CD4-positive, alpha-beta memory T cell (primary cell): Measurements from ENCODE around the gene SHQ1. TPM values are rescaled to one million over a fixed set of nuclear protein-coding genes. Genes with fewer than 3 reads are reported as not detected.

Source experiments
- CTCF ChIA-PET: fragments of 350-600 bp; sonication (Branson Sonifier 250); formaldehyde crosslinking; loops from one replicate; lab custom pipeline; 2021; ENCODE audit warnings: inconsistent platforms; ENCODE audit not compliant: partially characterized antibody; lab: Charles Lee
- POLR2A ChIA-PET: fragments of 350-600 bp; sonication (Branson Sonifier 250); formaldehyde crosslinking; loops from one replicate; lab custom pipeline; 2021; ENCODE audit not compliant: partially characterized antibody; lab: Charles Lee
- DNase-seq, 5 donors: peaks; one replicate each; pipeline versions ENCODE4 v3.0.0 to v3.0.0-alpha.2; 2020 to 2022; ENCODE audit warnings: mixed read lengths in 1 of 5
- H3K27ac ChIP-seq: one replicate; pipeline ENCODE4 v1.7.0; 2013; ENCODE audit warnings: low read depth, low read length
- H3K27me3 ChIP-seq: 2 replicates; pipeline ENCODE4 v1.7.0; 2013; ENCODE audit warnings: mild to moderate bottlenecking, low read length, moderate library complexity; ENCODE audit not compliant: insufficient read depth
- H3K36me3 ChIP-seq: 2 replicates; pipeline ENCODE4 v1.7.0; 2013; ENCODE audit warnings: mild to moderate bottlenecking, low read length, moderate library complexity; ENCODE audit not compliant: insufficient read depth
- H3K4me1 ChIP-seq: 2 replicates; pipeline ENCODE4 v1.7.0; 2013; ENCODE audit warnings: mild to moderate bottlenecking, low read length, moderate library complexity; ENCODE audit not compliant: insufficient read depth
- H3K4me3 ChIP-seq, 2 donors: one replicate each; pipeline ENCODE4 v1.7.0; 2013; ENCODE audit warnings: low read length in 2 of 2, mild to moderate bottlenecking in 1 of 2
- H3K9me3 ChIP-seq, 2 donors: one replicate each; pipeline ENCODE4 v1.7.0; 2013; ENCODE audit warnings: low read length in 2 of 2, control low read depth in 1 of 2; ENCODE audit not compliant: control insufficient read depth in 1 of 2
- H3K27ac Mint-ChIP-seq, 7 donors: one replicate each; pipeline ENCODE4 v1.8.0; 2020 to 2021; ENCODE audit warnings: mixed read lengths in 7 of 7, mild to moderate bottlenecking in 6 of 7, inconsistent platforms in 3 of 7, moderate library complexity in 3 of 7
- H3K27me3 Mint-ChIP-seq, 2 donors: one replicate each; pipeline ENCODE4 v1.8.0; 2020 to 2021; ENCODE audit warnings: mixed read lengths in 2 of 2
- H3K36me3 Mint-ChIP-seq, 2 donors: one replicate each; pipeline ENCODE4 v1.8.0; 2020 to 2021; ENCODE audit warnings: mixed read lengths in 2 of 2, inconsistent platforms in 1 of 2, mild to moderate bottlenecking in 1 of 2
- H3K4me1 Mint-ChIP-seq, 4 donors: one replicate each; pipeline ENCODE4 v1.8.0; 2020 to 2021; ENCODE audit warnings: mixed read lengths in 4 of 4, mild to moderate bottlenecking in 1 of 4
- H3K4me3 Mint-ChIP-seq, 8 donors: one replicate each; pipeline ENCODE4 v1.8.0; 2020 to 2021; ENCODE audit warnings: mixed read lengths in 8 of 8, mild to moderate bottlenecking in 7 of 8, moderate library complexity in 6 of 8, inconsistent platforms in 3 of 8
- H3K9me3 Mint-ChIP-seq, 8 donors: one replicate each; pipeline ENCODE4 v1.8.0; 2020 to 2021; ENCODE audit warnings: mixed read lengths in 8 of 8, mild to moderate bottlenecking in 5 of 8, inconsistent platforms in 3 of 8, moderate library complexity in 1 of 8
- intact Hi-C: fragments of 100-400 bp; cut with micrococcal nuclease; formaldehyde crosslinking; loops from one replicate; pipeline ENCODE4 v1.15.1; 2023
- polyA plus RNA-seq, 2 donors: library from polyadenylated mRNA; unstranded; fragments of 300-500 nt; fragmentation: Illumina TruSeq; gene quantifications; one replicate each; pipeline ENCODE4 v1.2.3, GENCODE V29; 2021
- total RNA-seq, 2 experiments: library from RNA; stranded (reverse); gene quantifications; one replicate each; pipeline ENCODE4 v1.2.3, GENCODE V29; 2021

Gene SHQ1
- total and polyA plus RNA-seq, 4 experiments from 2014 or later, result 6.6 to 31.2 (median 26.1) TPM

DNA sequence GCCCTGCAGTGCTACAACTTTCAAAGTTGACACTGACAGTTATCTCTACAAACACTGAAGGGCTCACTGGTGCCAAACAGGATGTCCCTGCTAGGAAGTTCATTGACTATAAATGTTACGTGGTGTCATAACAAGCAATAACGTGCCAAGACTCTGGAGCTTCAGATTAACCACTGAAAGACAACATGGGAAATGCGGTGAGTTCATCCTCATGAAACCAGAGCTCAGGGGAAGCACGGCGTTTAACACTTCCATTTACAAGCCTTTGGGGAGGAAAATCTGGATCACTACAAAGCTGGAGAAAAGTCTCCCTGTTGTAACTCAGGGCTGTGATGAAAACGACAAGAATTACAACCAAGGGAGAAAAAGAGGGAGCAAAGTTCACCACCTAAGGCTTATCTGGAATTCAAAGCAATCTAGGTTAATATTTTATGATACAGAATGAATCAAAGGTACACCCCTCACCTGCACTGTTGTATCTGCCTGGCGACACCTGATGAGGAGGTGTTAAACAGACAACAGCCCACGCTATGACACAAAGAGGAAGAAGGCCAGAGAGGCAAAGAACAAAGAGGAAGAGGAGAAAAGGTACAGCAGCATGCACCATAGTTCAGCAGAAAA lies 27.0 kb downstream of the SHQ1 start:
- Histone ChIP-seq H3K36me3 (no peaks in the 10 kb centered on the region), H3K4me3 (no peak overlapping the region), H3K9me3 (no peaks in the 10 kb centered on the region), H3K27ac (no peak overlapping the region), H3K4me1 (peaks cover 14% of the 10 kb centered on the region), H3K27me3 (no peaks in the 10 kb centered on the region)
- Mint-ChIP-seq H3K36me3 (peaks cover 13 to 30% of the 10 kb centered on the region in 2 donors), H3K27ac (no peak overlapping the region), H3K4me3 (no peak overlapping the region), H3K4me1 (peaks cover 0 to 5% (median 2%) of the 10 kb centered on the region in 4 donors), H3K9me3 (no peaks in the 10 kb centered on the region), H3K27me3 (no peaks in the 10 kb centered on the region)
- ChIA-PET POLR2A (interaction anchor here (1.4 to 1.8 kb wide), 2 partner anchors 9 to 155 kb away, joined by 3 to 5 read pairs; no protein-coding TSS in a partner anchor), CTCF (interaction anchor here (0.7 to 10.1 kb wide), 23 partner anchors 9 to 1110 kb away, joined by 3 to 438 read pairs (median 4); partner anchors contain the start of gene SHQ1)
- DNase-seq, result no peak
- intact Hi-C loops, result loop anchor here (5.0 to 10.0 kb wide), 2 partner anchors 84 to 866 kb away; no protein-coding TSS in a partner anchor

DNA sequence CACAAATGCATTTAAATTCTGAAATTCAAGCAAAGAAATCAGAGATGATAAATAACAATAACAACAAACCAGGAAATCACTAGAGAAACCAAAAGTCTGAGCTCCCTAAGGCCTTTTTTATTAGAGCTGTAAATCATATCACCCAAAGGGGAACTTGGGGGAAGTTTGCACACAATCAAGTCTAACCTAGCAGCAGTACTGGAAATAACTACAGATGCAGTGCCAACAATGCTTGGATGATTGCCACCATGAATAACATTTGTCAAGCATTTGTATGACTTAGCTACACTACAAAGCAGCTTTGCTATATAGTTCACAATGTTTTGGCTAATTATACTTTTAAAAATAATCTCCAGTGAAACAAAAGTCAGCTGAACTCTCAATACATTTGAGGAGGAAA lies 27.8 kb downstream of the SHQ1 start:
- no peak for DNase-seq
- peak overlapping the region in 1 of 7 donors; percentile 62 for H3K27ac Mint-ChIP-seq
- Histone ChIP-seq H3K27ac (no peak overlapping the region), H3K36me3 (no peaks in the 10 kb centered on the region), H3K9me3 (no peaks in the 10 kb centered on the region), H3K27me3 (no peaks in the 10 kb centered on the region), H3K4me1 (peaks cover 14% of the 10 kb centered on the region), H3K4me3 (no peak overlapping the region)
- CTCF ChIA-PET, result interaction anchor here (1.1 to 10.1 kb wide), 8 partner anchors 9 to 1093 kb away, joined by 3 to 438 read pairs (median 14); no protein-coding TSS in a partner anchor
- POLR2A ChIA-PET, result interaction anchor here (1.4 kb wide), 1 partner anchor 8 kb away, joined by 3 read pairs; no protein-coding TSS in a partner anchor
- H3K36me3 Mint-ChIP-seq, result peaks cover 21 to 36% of the 10 kb centered on the region in 2 donors
- peaks cover 0 to 4% (median 0%) of the 10 kb centered on the region in 4 donors for H3K4me1 Mint-ChIP-seq
- H3K27me3 Mint-ChIP-seq, result no peaks in the 10 kb centered on the region
- H3K9me3 Mint-ChIP-seq, result no peaks in the 10 kb centered on the region
- H3K4me3 Mint-ChIP-seq, result no peak overlapping the region
- intact Hi-C loops, result loop anchor here (5.0 to 10.0 kb wide), 2 partner anchors 83 to 866 kb away; no protein-coding TSS in a partner anchor

DNA sequence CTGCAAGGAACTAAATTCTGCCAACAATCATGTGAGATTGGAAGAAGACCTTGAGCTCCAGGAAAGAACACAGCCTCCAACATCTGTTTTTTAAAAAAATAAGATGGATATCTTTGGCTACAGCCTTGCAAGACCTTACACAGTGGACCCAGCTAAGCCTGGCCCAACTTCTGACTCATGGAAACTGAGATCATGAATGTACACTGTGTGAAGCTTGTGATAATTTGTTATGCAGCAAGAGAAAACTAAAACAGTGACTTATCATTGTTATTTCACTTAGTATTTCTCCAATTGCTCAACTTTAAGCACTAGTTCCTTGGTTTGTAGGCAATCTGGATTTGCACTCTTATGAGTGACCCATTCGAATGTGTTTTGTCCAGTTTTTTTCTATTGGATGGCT lies 29.3 kb downstream of the SHQ1 start:
- ChIA-PET CTCF (interaction anchor here (1.1 to 10.1 kb wide), 8 partner anchors 8 to 1108 kb away, joined by 3 to 438 read pairs (median 4); no protein-coding TSS in a partner anchor), POLR2A (no interaction called here)
- Histone ChIP-seq H3K27me3 (no peaks in the 10 kb centered on the region), H3K4me1 (peaks cover 14% of the 10 kb centered on the region), H3K9me3 (no peaks in the 10 kb centered on the region), H3K4me3 (no peak overlapping the region), H3K27ac (no peak overlapping the region), H3K36me3 (no peaks in the 10 kb centered on the region)
- H3K4me3 Mint-ChIP-seq, result no peak overlapping the region
- peaks cover 0 to 4% (median 0%) of the 10 kb centered on the region in 4 donors for H3K4me1 Mint-ChIP-seq
- no peak for DNase-seq
- H3K9me3 Mint-ChIP-seq, result no peaks in the 10 kb centered on the region
- peaks cover 30 to 37% of the 10 kb centered on the region in 2 donors for H3K36me3 Mint-ChIP-seq
- H3K27ac Mint-ChIP-seq, result no peak overlapping the region
- intact Hi-C loops, result loop anchor here (1.0 kb wide), 1 partner anchor 153 kb away; no protein-coding TSS in a partner anchor
- H3K27me3 Mint-ChIP-seq, result no peaks in the 10 kb centered on the region

DNA sequence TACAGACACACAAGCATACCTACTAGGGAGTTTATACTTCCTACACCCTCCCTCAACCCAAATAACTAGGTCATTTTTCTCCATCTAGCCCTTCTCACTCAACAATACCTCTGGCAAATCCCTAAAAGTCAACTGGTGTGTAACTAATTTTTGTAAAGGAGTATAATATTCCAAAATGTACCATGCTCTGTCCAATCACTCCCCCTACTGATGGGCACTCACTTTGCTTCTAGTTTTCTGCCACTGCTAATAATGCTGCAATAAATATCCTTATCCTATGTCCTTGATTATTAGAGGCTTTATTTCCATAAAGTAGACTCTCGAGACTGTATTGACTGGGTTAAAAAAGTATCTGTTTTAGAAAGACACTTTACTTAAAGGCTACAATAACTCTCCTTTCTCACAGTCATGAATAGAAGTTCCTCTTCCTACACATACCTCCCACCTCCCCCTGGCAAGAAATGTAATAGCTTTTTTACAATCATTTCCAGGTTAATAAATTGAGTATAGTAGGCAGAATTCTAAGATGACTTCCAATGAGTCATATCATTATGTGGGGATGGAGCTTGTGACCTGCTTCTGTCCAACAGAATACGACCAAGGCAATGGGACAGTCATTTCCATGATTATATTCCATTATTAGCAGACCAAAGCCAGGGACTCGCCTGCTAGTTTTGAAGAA lies 30.0 kb downstream of the SHQ1 start:
- H3K4me3 Mint-ChIP-seq, result no peak overlapping the region
- Histone ChIP-seq H3K9me3 (no peaks in the 10 kb centered on the region), H3K4me1 (peaks cover 14% of the 10 kb centered on the region), H3K27ac (no peak overlapping the region), H3K27me3 (no peaks in the 10 kb centered on the region), H3K4me3 (no peak overlapping the region), H3K36me3 (no peaks in the 10 kb centered on the region)
- ChIA-PET CTCF (interaction anchor here (1.1 to 10.1 kb wide), 6 partner anchors 9 to 1107 kb away, joined by 3 to 438 read pairs (median 4); no protein-coding TSS in a partner anchor), POLR2A (no interaction called here)
- H3K27me3 Mint-ChIP-seq, result no peaks in the 10 kb centered on the region
- peak overlapping the region in 1 of 7 donors; percentile 59 for H3K27ac Mint-ChIP-seq
- DNase-seq, result peak in 1 of 5 donors; percentile 5
- no peaks in the 10 kb centered on the region for H3K9me3 Mint-ChIP-seq
- peaks cover 0 to 4% (median 0%) of the 10 kb centered on the region in 4 donors for H3K4me1 Mint-ChIP-seq
- intact Hi-C loops, result loop anchor here (1.0 kb wide), 1 partner anchor 152 kb away; no protein-coding TSS in a partner anchor
- peaks cover 28 to 35% of the 10 kb centered on the region in 2 donors for H3K36me3 Mint-ChIP-seq

DNA sequence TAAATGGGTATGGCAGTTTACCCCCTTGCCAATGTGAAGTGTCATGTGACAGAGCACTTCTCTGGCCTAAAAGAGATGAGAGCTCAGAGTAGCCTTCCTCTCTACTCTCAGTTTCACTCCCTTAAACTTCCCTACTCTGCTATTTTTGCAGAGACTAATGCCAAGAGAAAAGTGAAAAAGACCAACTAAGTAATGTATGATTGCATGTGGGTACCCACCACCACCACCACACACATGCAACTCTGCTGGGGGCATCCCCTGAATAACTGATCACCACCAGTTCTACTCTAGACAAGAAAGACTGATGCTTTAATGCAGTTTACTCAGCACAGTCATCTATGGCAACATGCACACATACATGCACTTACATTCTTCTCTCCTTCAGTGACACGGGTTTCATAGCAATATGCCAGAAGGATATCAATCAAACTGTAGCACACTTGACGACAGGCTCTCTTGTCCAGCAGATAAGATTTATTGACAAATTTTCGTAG lies 31.3 kb downstream of the SHQ1 start:
- peaks cover 39 to 44% of the 10 kb centered on the region in 2 donors for H3K36me3 Mint-ChIP-seq
- CTCF ChIA-PET, result interaction anchor here (1.8 to 2.1 kb wide), 2 partner anchors 151 to 942 kb away, joined by 4 to 24 read pairs; no protein-coding TSS in a partner anchor

DNA sequence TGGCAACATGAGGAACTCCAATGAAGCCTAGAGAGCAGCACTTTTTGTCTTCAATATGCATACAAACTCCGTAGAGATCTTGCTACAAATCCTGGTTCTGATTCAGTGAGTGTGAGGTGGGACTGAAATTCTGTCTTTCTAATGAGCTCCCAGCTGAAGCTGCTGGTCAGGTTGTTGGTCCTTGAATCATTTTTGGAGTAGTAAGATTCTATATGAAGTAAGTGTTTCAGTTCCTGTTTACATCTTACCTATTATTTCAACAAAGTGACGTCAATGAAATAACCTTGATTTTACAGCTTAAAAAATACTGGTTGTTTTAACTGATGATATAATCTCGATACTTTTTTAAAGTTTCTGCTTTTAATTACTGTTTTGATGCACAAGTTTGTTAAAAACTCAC lies 33.9 kb downstream of the SHQ1 start:
- ChIA-PET POLR2A (no interaction called here), CTCF (interaction anchor here (1.2 to 1.8 kb wide), 4 partner anchors 8 to 1084 kb away, joined by 3 to 14 read pairs (median 5); no protein-coding TSS in a partner anchor)
- peaks cover 0 to 4% (median 0%) of the 10 kb centered on the region in 4 donors for H3K4me1 Mint-ChIP-seq
- Histone ChIP-seq H3K9me3 (no peaks in the 10 kb centered on the region), H3K36me3 (no peaks in the 10 kb centered on the region), H3K27ac (no peak overlapping the region), H3K27me3 (no peaks in the 10 kb centered on the region), H3K4me1 (no peaks in the 10 kb centered on the region), H3K4me3 (no peak overlapping the region)
- intact Hi-C loops, result no loop called here
- no peaks in the 10 kb centered on the region for H3K27me3 Mint-ChIP-seq
- H3K4me3 Mint-ChIP-seq, result no peak overlapping the region
- peaks cover 49 to 58% of the 10 kb centered on the region in 2 donors for H3K36me3 Mint-ChIP-seq
- H3K27ac Mint-ChIP-seq, result no peak overlapping the region
- H3K9me3 Mint-ChIP-seq, result no peaks in the 10 kb centered on the region
- DNase-seq, result no peak

More for the DNA sequence above, 31.3 kb downstream of the SHQ1 start:
- no peaks in the 10 kb centered on the region for H3K9me3 Mint-ChIP-seq
- Histone ChIP-seq H3K27me3 (no peaks in the 10 kb centered on the region), H3K9me3 (no peaks in the 10 kb centered on the region), H3K4me1 (peaks cover 11% of the 10 kb centered on the region), H3K36me3 (no peaks in the 10 kb centered on the region), H3K27ac (no peak overlapping the region), H3K4me3 (no peak overlapping the region)
- peak overlapping the region in 1 of 7 donors; percentile 54 for H3K27ac Mint-ChIP-seq
- no peaks in the 10 kb centered on the region for H3K27me3 Mint-ChIP-seq
- POLR2A ChIA-PET, result interaction anchor here (1.0 kb wide), 1 partner anchor 470 kb away, joined by 3 read pairs; no protein-coding TSS in a partner anchor
- no peak for DNase-seq
- H3K4me1 Mint-ChIP-seq, result peaks cover 0 to 4% (median 0%) of the 10 kb centered on the region in 4 donors
- intact Hi-C loops, result no loop called here
- H3K4me3 Mint-ChIP-seq, result no peak overlapping the region
